HG03025 (cell line): ENCODE results near the gene GABRA6.
"Not testable (repeated sequence)": the region's sequence is repeated elsewhere in the genome, so short reads cannot be mapped to it uniquely, and the experiment has no call there.

Experiments
- ATAC-seq: cut with Tn5 transposase; IDR thresholded peaks from one replicate; pipeline ENCODE4 v1.9.1; 2021; ENCODE audit warnings: mild to moderate bottlenecking, moderate library complexity; ENCODE audit not compliant: unreplicated experiment, low FRiP score

Gene GABRA6

GRCh38 chr5:161685461-161685860 lies at the start of gene GABRA6:
GABRA6 (plus strand) TSS chr5:161685721; CDS start chr5:161685990, 269 bp downstream.
- no peak for ATAC-seq

- no peak for ATAC-seq
Observed at GRCh38 chr5:161637591-161637990, 47.9 kb upstream of the GABRA6 start.

- no peak for ATAC-seq
Observed at GRCh38 chr5:161641444-161641843, 44.1 kb upstream of the GABRA6 start.

GRCh38 chr5:161645264-161645663 lies 40.3 kb upstream of the GABRA6 start:
- no peak for ATAC-seq

- ATAC-seq, result not testable (repeated sequence)
Observed at GRCh38 chr5:161651926-161652325, 33.6 kb upstream of the GABRA6 start.

- ATAC-seq, result no peak
Observed at GRCh38 chr5:161660806-161661205, 24.7 kb upstream of the GABRA6 start.

GRCh38 chr5:161663431-161663830 lies 22.1 kb upstream of the GABRA6 start:
- ATAC-seq, result no peak

GRCh38 chr5:161676103-161676502 lies 9.4 kb upstream of the GABRA6 start:
- peak; percentile 78 for ATAC-seq

- ATAC-seq, result no peak
Observed at GRCh38 chr5:161686149-161686548, 628 bp downstream of the GABRA6 start.

GRCh38 chr5:161686881-161687280 lies 1.4 kb downstream of the GABRA6 start:
- no peak for ATAC-seq

- ATAC-seq, result no peak
Observed at GRCh38 chr5:161687316-161687715, 1.8 kb downstream of the GABRA6 start.

- ATAC-seq, result no peak
Observed at GRCh38 chr5:161691911-161692310, 6.4 kb downstream of the GABRA6 start.

GRCh38 chr5:161697001-161697400 lies 11.5 kb downstream of the GABRA6 start:
- ATAC-seq, result no peak

- ATAC-seq, result no peak
Observed at GRCh38 chr5:161700065-161700464, 14.5 kb downstream of the GABRA6 start.

- no peak for ATAC-seq
Observed at GRCh38 chr5:161703528-161703927, 18.0 kb downstream of the GABRA6 start.

GRCh38 chr5:161707382-161707781 lies 21.9 kb downstream of the GABRA6 start:
- ATAC-seq, result no peak

- no peak for ATAC-seq
Observed at GRCh38 chr5:161709239-161709638, 23.7 kb downstream of the GABRA6 start.

- ATAC-seq, result no peak
Observed at GRCh38 chr5:161713042-161713441, 27.5 kb downstream of the GABRA6 start.

- ATAC-seq, result no peak
Observed at GRCh38 chr5:161719157-161719556, 33.6 kb downstream of the GABRA6 start.

GRCh38 chr5:161720460-161720859 lies 34.9 kb downstream of the GABRA6 start:
- ATAC-seq, result no peak

- no peak for ATAC-seq
Observed at GRCh38 chr5:161734741-161735140, 49.2 kb downstream of the GABRA6 start.

- ATAC-seq, result no peak
Observed at GRCh38 chr5:161740433-161740832, 54.9 kb downstream of the GABRA6 start.

GRCh38 chr5:161744276-161744675 lies 58.8 kb downstream of the GABRA6 start:
- ATAC-seq, result no peak
